Measurements from ENCODE around the gene RNASEH2A. TPM values are rescaled to one million over a fixed set of nuclear protein-coding genes. Genes with fewer than 3 reads are reported as not detected.

Gene RNASEH2A
- total RNA-seq, 2 experiments from 2014 or later = 34.9 to 39.3 TPM

DNA sequence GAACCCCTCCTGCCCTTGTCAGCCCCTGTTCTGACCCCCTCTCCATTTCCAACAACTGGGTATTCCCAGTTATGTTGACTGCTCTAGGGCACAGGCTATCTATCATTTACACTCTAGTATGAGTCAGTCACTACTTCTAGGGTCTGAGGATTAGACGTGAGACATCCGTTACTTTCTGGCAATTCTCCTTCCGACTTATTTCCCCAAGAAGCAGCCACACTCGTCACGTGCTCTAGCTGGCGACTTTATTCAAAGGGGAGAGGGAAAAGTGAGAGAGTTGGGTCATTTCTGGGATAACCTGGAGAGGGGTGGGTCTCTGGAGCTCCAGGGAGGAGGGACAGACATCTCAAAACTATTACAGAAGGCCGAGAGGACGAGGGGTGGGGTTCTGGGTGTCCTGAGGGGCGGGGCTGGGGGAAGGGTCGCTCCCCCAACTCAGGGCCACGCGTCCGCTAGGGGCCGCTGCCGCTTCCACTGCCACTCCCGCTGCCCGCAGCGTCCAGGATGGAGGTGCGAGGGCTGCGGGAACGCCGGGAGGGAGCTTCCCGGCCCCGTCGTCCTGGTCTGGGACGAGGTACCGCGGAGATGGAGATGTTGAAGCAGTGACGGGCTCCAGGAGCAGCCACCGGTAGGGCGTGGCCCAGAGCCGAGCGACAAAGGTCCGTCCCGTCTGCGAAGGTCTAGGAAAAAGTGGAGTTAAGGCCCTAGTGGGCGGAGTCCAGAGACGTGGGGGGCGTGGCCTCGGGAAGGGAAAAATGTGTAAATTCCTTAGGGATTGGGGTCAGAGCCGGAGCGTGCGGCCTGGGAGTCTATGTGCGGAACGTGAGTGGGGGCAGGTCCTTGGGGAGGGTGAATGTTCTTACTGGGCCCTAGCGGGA, 19.1 kb downstream of the RNASEH2A start:
- POLR2A ChIA-PET = no interaction called here
- no peaks in the 10 kb centered on the region for H3K9me3 Mint-ChIP-seq
- H3K27me3 Mint-ChIP-seq = peaks cover 35% of the 10 kb centered on the region
- CTCF ChIA-PET = interaction anchor here (0.6 to 1.8 kb wide), 7 partner anchors 19 to 152 kb away, joined by 3 to 5 read pairs (median 3); partner anchors contain the start of gene RNASEH2A
- no peak overlapping the region for H3K27ac Mint-ChIP-seq
- H3K36me3 Mint-ChIP-seq (ENCODE audit: low read depth) = no peaks in the 10 kb centered on the region
- H3K4me3 Mint-ChIP-seq = no peak overlapping the region
- peaks cover 12% of the 10 kb centered on the region for H3K4me1 Mint-ChIP-seq
- no peak for DNase-seq

- Mint-ChIP-seq H3K27me3 (peaks cover 59% of the 10 kb centered on the region), H3K4me1 (peaks cover 20% of the 10 kb centered on the region), H3K27ac (no peak overlapping the region), H3K9me3 (no peaks in the 10 kb centered on the region), H3K36me3 (ENCODE audit: low read depth) (no peaks in the 10 kb centered on the region), H3K4me3 (no peak overlapping the region)
- CTCF ChIA-PET = interaction anchor here (1.2 kb wide), 1 partner anchor 10 kb away, joined by 3 read pairs; no protein-coding TSS in a partner anchor
- POLR2A ChIA-PET = interaction anchor here (0.6 kb wide), 1 partner anchor 66 kb away, joined by 6 read pairs; no protein-coding TSS in a partner anchor
- peak; percentile 32 for DNase-seq
These were observed 22.1 kb downstream of the RNASEH2A start for GRCh38 chr19:12828494-12828893.

DNA sequence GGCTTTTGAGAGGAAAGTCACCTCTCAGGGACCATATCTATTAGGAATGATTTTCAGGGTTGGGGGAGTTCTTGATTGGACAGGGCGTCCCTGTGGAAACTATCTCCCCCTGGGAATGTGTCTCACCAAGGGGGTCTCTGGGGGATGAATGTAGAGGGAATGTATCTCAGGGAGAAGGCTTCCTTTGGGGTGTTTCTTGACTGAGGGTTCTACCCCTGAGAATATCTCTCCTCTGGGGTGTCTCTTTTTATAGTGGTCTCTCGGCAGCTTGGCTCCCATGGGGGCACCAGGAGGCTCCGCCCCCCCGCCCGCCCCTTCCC, 27.0 kb downstream of the RNASEH2A start:
- DNase-seq = no peak
- Mint-ChIP-seq H3K27me3 (peaks cover 75% of the 10 kb centered on the region), H3K4me1 (peaks cover 20% of the 10 kb centered on the region), H3K9me3 (no peaks in the 10 kb centered on the region), H3K4me3 (peak overlapping the region; percentile 11), H3K36me3 (ENCODE audit: low read depth) (no peaks in the 10 kb centered on the region), H3K27ac (peak overlapping the region; percentile 27)
- CTCF ChIA-PET = no interaction called here
- POLR2A ChIA-PET = no interaction called here

- peak overlapping the region; percentile 39 for H3K4me3 Mint-ChIP-seq
- peak; percentile 25 for DNase-seq
- no peak overlapping the region for H3K27ac Mint-ChIP-seq
- ChIA-PET POLR2A (no interaction called here), CTCF (interaction anchor here (1.1 kb wide), 1 partner anchor 7 kb away, joined by 3 read pairs; no protein-coding TSS in a partner anchor)
- no peaks in the 10 kb centered on the region for H3K9me3 Mint-ChIP-seq
- H3K27me3 Mint-ChIP-seq = peaks cover 73% of the 10 kb centered on the region
- H3K36me3 Mint-ChIP-seq (ENCODE audit: low read depth) = no peaks in the 10 kb centered on the region
- peaks cover 20% of the 10 kb centered on the region for H3K4me1 Mint-ChIP-seq
These were observed 27.6 kb downstream of the RNASEH2A start for GRCh38 chr19:12833738-12834565.

DNA sequence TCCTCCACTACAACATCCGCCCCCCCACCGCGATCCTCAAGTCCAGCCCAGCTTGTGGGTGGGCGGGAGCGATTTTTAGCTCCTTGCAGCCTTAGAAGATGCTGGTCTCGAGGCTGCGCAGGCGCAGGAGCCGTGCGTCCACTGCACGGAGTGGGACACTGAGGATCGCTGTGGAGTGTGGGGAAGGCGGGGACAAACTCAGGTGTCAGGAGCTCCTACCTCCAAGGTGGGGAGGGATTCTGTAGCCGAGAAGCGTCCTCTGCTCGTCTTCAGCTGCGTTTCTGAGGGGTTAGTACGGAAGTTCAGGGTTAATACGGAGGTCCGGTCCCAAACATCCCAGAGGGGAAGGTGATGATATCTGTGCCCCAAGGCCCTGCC, 28.2 kb downstream of the RNASEH2A start, which contains the start of gene RTBDN:
TSS of gene RTBDN (minus strand) at position 14 of the 378 bp plus-strand sequence. CDS start 4,600 bp downstream, outside the sequence.
- Mint-ChIP-seq H3K27ac (no peak within 1 kb of the TSS), H3K36me3 (ENCODE audit: low read depth) (no peaks in the 10 kb centered on the region), H3K9me3 (no peaks in the 10 kb centered on the region), H3K27me3 (peaks cover 76% of the 10 kb centered on the region), H3K4me1 (peaks cover 25% of the 10 kb centered on the region), H3K4me3 (peak within 1 kb of the TSS; percentile 39)
- DNase-seq = no peak
- CTCF ChIA-PET = interaction anchor here (1.1 to 1.2 kb wide), 2 partner anchors 8 to 13 kb away, joined by 3 read pairs; no protein-coding TSS in a partner anchor
- POLR2A ChIA-PET = no interaction called here

DNA sequence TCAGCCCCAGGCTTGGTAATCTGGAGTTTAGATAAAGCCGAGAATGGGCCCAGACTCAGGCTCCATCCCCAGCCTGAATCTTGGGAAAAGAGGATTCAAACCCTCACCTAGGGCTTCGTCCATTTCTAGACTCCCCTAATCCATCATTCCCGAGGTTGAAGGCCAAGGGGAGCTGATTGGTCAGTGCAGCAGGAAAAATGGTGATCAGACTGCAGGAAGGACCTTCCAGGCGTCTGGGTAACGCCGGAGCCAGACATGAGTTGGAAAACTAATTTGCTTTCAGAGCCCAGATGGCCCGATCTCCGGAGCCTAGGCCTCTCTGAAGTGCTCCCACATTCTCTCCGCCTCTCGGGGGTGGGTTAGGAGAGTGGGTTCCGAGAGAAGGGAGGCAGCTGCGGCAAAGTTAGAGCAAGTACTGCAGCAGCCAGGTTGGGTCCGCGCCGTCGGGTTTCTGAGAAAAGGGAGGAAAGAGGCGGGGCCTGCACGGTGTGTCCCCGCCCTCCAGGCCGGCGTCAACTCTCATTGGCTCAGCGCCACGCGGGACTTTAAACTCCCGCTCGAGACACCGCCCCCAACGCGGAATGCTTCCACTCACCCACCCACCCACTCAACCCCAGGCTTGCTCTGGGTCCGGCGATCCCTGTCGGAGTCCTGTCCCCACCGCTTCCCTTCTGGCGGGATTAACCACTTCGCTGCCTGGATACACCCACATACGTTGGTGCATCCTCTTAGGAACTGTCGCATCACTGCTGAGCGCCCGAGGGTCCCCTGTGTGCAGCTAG, 28.8 kb downstream of the RNASEH2A start:
- peak; percentile 23 for DNase-seq
- CTCF ChIA-PET = interaction anchor here (0.6 to 1.2 kb wide), 3 partner anchors 9 to 20 kb away, joined by 3 read pairs; no protein-coding TSS in a partner anchor
- H3K27me3 Mint-ChIP-seq = peaks cover 74% of the 10 kb centered on the region
- H3K4me1 Mint-ChIP-seq = peaks cover 27% of the 10 kb centered on the region
- POLR2A ChIA-PET = no interaction called here
- H3K4me3 Mint-ChIP-seq = no peak overlapping the region
- H3K36me3 Mint-ChIP-seq (ENCODE audit: low read depth) = no peaks in the 10 kb centered on the region
- H3K27ac Mint-ChIP-seq = no peak overlapping the region
- no peaks in the 10 kb centered on the region for H3K9me3 Mint-ChIP-seq

DNA sequence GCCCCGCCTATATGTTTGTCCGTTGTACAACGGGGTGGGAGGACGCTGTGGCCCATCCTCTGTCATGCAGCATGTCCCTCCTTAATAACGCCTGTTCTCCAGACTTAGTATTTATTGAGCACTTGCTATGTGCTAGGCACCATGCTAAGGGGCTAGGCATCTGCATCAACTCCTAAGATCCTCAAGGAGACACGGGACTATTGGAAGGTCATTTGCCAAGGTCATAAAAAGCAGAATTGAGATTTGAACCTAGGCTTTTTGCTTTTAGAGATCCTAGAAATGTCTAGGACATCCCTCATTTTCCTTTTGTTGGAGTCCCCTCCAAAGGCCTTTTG, 30.1 kb downstream of the RNASEH2A start:
- H3K4me3 Mint-ChIP-seq = no peak overlapping the region
- CTCF ChIA-PET = interaction anchor here (0.6 kb wide), 1 partner anchor 99 kb away, joined by 4 read pairs; no protein-coding TSS in a partner anchor
- H3K27me3 Mint-ChIP-seq = peaks cover 80% of the 10 kb centered on the region
- H3K36me3 Mint-ChIP-seq (ENCODE audit: low read depth) = no peaks in the 10 kb centered on the region
- H3K4me1 Mint-ChIP-seq = peaks cover 41% of the 10 kb centered on the region
- H3K9me3 Mint-ChIP-seq = no peaks in the 10 kb centered on the region
- no peak for DNase-seq
- POLR2A ChIA-PET = no interaction called here
- H3K27ac Mint-ChIP-seq = no peak overlapping the region

DNA sequence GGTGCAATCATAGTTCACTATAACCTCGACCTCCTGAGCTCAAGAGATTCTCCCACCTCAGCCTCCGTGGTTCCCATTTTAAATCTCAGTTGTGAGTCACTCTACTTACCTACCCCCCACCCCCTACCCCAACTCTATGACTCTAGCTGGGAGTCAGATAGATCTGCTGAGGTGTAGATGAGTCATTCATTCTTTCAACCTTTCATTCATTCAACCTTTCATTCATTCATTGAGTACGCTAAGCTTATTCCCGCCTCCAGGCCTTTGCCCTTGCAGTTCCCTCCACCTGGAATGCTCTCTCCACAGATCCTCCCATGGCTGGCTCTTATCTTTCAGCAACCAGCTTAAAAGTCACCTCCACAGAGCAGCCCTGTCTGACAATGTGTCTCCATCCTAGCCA, 30.8 kb downstream of the RNASEH2A start:
- Mint-ChIP-seq H3K9me3 (no peaks in the 10 kb centered on the region), H3K4me1 (peaks cover 45% of the 10 kb centered on the region), H3K36me3 (ENCODE audit: low read depth) (no peaks in the 10 kb centered on the region), H3K4me3 (no peak overlapping the region), H3K27ac (no peak overlapping the region), H3K27me3 (peaks cover 78% of the 10 kb centered on the region)
- POLR2A ChIA-PET = no interaction called here
- no peak for DNase-seq
- CTCF ChIA-PET = interaction anchor here (1.5 kb wide), 1 partner anchor 10 kb away, joined by 9 read pairs; no protein-coding TSS in a partner anchor

DNA sequence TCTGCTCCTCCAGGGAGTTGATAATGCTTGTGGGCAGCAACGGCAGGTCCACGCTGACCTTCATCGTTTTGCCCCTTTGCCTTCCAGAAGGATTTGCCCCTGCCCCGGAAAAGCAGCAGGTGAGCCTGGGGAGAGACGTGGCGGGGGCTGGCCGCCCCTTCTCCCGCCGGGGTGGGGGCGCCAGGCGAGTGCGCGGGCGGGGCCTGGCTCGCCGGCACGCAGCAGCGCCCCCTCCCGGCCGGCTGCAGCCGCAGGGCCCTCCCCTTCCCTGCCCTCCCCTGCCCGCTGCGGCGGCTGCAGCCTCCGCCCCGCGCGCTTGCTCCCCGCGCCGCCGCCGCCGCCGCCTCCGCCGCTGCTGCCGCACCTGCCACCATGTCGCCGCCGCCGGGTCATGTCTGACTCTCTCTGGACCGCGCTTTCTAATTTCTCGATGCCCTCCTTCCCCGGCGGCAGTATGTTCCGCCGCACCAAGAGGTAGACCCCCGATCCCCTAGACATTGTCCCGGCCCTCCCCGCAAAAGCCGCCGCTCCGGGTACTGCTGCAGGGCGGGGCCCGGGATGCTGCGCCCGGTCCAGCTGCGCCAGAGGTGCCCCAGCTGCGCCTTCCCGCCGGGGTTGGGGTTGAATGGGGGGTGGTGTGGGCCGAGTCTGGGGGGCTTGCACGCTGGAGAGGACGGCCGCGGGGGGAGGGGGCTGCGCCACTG, 31.9 kb downstream of the RNASEH2A start, which contains the start of gene MAST1:
TSS of gene MAST1 (plus strand) at position 334 of the 704 bp plus-strand sequence. CDS start at position 392, 58 bp downstream.
- peak; percentile 46 for DNase-seq
- Mint-ChIP-seq H3K27ac (no peak within 1 kb of the TSS), H3K9me3 (no peaks in the 10 kb centered on the region), H3K36me3 (ENCODE audit: low read depth) (no peaks in the 10 kb centered on the region), H3K4me3 (peak within 1 kb of the TSS; percentile 52), H3K27me3 (peaks cover 74% of the 10 kb centered on the region), H3K4me1 (peaks cover 39% of the 10 kb centered on the region)
- ChIA-PET CTCF (interaction anchor here (0.6 to 1.5 kb wide), 3 partner anchors 9 to 51 kb away, joined by 3 to 9 read pairs (median 4); no protein-coding TSS in a partner anchor), POLR2A (no interaction called here)

GRCh38 chr19:12838886-12839756, 32.7 kb downstream of the RNASEH2A start:
- DNase-seq = peak; percentile 26
- H3K27ac Mint-ChIP-seq = no peak overlapping the region
- CTCF ChIA-PET = interaction anchor here (0.6 to 1.2 kb wide), 4 partner anchors 8 to 52 kb away, joined by 3 to 4 read pairs (median 3); partner anchors contain the start of gene RNASEH2A
- peaks cover 72% of the 10 kb centered on the region for H3K27me3 Mint-ChIP-seq
- POLR2A ChIA-PET = no interaction called here
- H3K4me3 Mint-ChIP-seq = peak overlapping the region; percentile 52
- peaks cover 37% of the 10 kb centered on the region for H3K4me1 Mint-ChIP-seq
- no peaks in the 10 kb centered on the region for H3K9me3 Mint-ChIP-seq
- H3K36me3 Mint-ChIP-seq (ENCODE audit: low read depth) = no peaks in the 10 kb centered on the region

Data from activated CD4-positive, alpha-beta T cell treated with anti-CD3 and anti-CD28 coated beads, Interleukin-2, amount 10 ng/mL, durations not matched to agents 7 days and 5 days (primary cell).